HepG2 (cell line): Measurements from ENCODE around the gene PDIA6. TPM values are rescaled to one million over a fixed set of nuclear protein-coding genes. Genes with fewer than 3 reads are reported as not detected.

ENCODE experiments used
- BCLAF1 ChIP-seq: fragments of 450-650 bp; IDR thresholded peaks from 2 replicates; pipeline ENCODE4 v1.6.1; 2017; ENCODE audit warnings: mild to moderate bottlenecking
- HMGXB4 ChIP-seq, 2 experiments: sonication (generic) in 1 of 2; formaldehyde crosslinking in 1 of 2; IDR thresholded peaks; 2 replicates each; pipeline versions ENCODE4 v1.4.0 to v1.6.1; 2018 to 2020; ENCODE audit warnings: missing genetic modification reagents in 2 of 2, borderline replicate concordance in 1 of 2, low read depth in 1 of 2, mild to moderate bottlenecking in 1 of 2, missing biosample characterization in 1 of 2
- MYNN ChIP-seq: sonication (generic); formaldehyde crosslinking; IDR thresholded peaks from 2 replicates; pipeline ENCODE4 v1.4.0; 2020; ENCODE audit warnings: mild to moderate bottlenecking, low read depth, missing genetic modification reagents
- SNAI1 ChIP-seq: sonication (generic); formaldehyde crosslinking; IDR thresholded peaks from 2 replicates; pipeline ENCODE4 v1.5.0; 2020; ENCODE audit warnings: mild to moderate bottlenecking, missing genetic modification reagents, borderline replicate concordance
- ZFP91 ChIP-seq: sonication (generic); formaldehyde crosslinking; IDR thresholded peaks from 2 replicates; pipeline ENCODE4 v1.9.0; 2022; ENCODE audit warnings: missing genetic modification reagents, mild to moderate bottlenecking, borderline replicate concordance
- ZNF326 ChIP-seq: sonication (generic); formaldehyde crosslinking; IDR thresholded peaks from 2 replicates; pipeline ENCODE4 v1.4.0; 2020; ENCODE audit warnings: missing genetic modification reagents, borderline replicate concordance
- ZNF468 ChIP-seq: sonication (generic); formaldehyde crosslinking; IDR thresholded peaks from 2 replicates; pipeline ENCODE4 v1.8.0; 2022; ENCODE audit warnings: mild to moderate bottlenecking, moderate library complexity, missing genetic modification reagents
- ZNF501 ChIP-seq: sonication (generic); formaldehyde crosslinking; IDR thresholded peaks from 2 replicates; pipeline ENCODE4 v1.5.1; 2020; ENCODE audit warnings: mild to moderate bottlenecking, moderate library complexity, missing genetic modification reagents
- ZNF619 ChIP-seq: sonication (generic); formaldehyde crosslinking; IDR thresholded peaks from 2 replicates; pipeline ENCODE4 v1.4.0; 2020; ENCODE audit warnings: mild to moderate bottlenecking, missing genetic modification reagents
- ZNF674 ChIP-seq: sonication (generic); formaldehyde crosslinking; IDR thresholded peaks from 2 replicates; pipeline ENCODE4 v1.5.0; 2020; ENCODE audit warnings: low read depth, mild to moderate bottlenecking, missing genetic modification reagents
- ZSCAN20 ChIP-seq: sonication (generic); formaldehyde crosslinking; IDR thresholded peaks from 2 replicates; pipeline ENCODE4 v1.4.0; 2020; ENCODE audit warnings: missing genetic modification reagents, mild to moderate bottlenecking, borderline replicate concordance
- polyA plus RNA-seq, 8 experiments: library from polyadenylated mRNA; depleted of rRNA in 3 of 8; stranded (reverse) in 7 of 8; unstranded in 1 of 8; fragments of >200 nt; fragmentation: Illumina TruSeq in 4 of 8; extraction: Trizol in 4 of 8; gene quantifications; 2 replicates each; pipeline versions ENCODE4 v1.2.1 to v1.2.3, GENCODE V29; 2011 to 2016; ENCODE audit warnings: low read depth in 4 of 8, missing spikeins in 1 of 8, mixed read lengths in 1 of 8; ENCODE audit not compliant: insufficient read depth in 1 of 8
- total RNA-seq, 5 experiments: library from RNA; depleted of rRNA; stranded (reverse); fragments of >200 nt; fragmentation: Illumina TruSeq; extraction: Trizol; gene quantifications; 2 replicates each; pipeline ENCODE4 v1.2.3, GENCODE V29; 2016; ENCODE audit warnings: low read depth in 1 of 5
- TF ChIP-seq, protein P1 (sequence below): sonication (generic); formaldehyde crosslinking; IDR thresholded peaks from 2 replicates; pipeline ENCODE4 v1.4.0; 2020; ENCODE audit warnings: missing genetic modification reagents
- TF ChIP-seq, protein P2 (sequence below): sonication (generic); formaldehyde crosslinking; IDR thresholded peaks from 2 replicates; pipeline ENCODE4 v1.5.1; 2020; ENCODE audit warnings: missing genetic modification reagents, mild to moderate bottlenecking, borderline replicate concordance

PDIA6 gene
- total and polyA plus RNA-seq, 2 of the 13 experiments (the other 11 are each of a cell fraction or from before 2014, with no cell fraction given) = 586 to 642 TPM

DNA sequence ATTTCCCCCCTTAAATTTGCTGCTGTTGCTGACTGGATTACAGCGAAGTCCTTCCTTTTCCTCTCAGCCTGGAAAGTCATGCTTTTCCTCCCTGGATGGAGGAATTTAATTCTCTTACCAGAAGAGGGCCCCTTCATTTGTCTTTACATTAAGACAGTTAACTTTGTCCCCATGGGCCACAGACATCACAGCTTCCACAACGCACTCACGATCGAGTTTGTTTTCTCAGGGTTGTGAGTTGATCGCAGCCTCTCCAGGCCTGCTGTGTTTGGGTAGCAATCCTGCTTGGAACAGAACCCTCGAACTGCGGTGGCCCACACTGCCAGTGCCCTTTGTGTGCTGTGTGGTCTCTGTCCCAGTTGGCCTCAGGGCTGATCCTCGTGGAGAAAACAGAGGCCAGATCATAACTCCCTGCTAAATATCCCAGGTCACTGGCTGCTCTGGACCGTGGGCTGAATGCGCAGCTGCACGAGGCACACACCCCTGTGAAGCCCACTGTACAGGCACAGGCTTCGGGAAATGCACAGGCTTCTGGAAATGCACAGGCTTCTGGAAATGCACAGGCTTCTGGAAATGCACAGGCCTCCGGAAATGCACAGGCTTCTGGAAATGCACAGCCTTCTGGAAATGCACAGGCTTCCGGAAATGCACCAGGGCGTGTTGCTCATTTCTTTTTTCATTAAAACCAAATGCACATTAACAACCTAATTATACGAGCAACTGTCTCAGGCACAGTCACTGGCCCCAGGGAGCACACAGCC lies 2.2 kb upstream of the PDIA6 start (continued):
- TF ChIP-seq BCLAF1 = no peak
- no peak for TF ChIP-seq ZNF674
- no peak for TF ChIP-seq ZNF326 (CRISPR knock-in tag)
- TF ChIP-seq, protein P1, sequence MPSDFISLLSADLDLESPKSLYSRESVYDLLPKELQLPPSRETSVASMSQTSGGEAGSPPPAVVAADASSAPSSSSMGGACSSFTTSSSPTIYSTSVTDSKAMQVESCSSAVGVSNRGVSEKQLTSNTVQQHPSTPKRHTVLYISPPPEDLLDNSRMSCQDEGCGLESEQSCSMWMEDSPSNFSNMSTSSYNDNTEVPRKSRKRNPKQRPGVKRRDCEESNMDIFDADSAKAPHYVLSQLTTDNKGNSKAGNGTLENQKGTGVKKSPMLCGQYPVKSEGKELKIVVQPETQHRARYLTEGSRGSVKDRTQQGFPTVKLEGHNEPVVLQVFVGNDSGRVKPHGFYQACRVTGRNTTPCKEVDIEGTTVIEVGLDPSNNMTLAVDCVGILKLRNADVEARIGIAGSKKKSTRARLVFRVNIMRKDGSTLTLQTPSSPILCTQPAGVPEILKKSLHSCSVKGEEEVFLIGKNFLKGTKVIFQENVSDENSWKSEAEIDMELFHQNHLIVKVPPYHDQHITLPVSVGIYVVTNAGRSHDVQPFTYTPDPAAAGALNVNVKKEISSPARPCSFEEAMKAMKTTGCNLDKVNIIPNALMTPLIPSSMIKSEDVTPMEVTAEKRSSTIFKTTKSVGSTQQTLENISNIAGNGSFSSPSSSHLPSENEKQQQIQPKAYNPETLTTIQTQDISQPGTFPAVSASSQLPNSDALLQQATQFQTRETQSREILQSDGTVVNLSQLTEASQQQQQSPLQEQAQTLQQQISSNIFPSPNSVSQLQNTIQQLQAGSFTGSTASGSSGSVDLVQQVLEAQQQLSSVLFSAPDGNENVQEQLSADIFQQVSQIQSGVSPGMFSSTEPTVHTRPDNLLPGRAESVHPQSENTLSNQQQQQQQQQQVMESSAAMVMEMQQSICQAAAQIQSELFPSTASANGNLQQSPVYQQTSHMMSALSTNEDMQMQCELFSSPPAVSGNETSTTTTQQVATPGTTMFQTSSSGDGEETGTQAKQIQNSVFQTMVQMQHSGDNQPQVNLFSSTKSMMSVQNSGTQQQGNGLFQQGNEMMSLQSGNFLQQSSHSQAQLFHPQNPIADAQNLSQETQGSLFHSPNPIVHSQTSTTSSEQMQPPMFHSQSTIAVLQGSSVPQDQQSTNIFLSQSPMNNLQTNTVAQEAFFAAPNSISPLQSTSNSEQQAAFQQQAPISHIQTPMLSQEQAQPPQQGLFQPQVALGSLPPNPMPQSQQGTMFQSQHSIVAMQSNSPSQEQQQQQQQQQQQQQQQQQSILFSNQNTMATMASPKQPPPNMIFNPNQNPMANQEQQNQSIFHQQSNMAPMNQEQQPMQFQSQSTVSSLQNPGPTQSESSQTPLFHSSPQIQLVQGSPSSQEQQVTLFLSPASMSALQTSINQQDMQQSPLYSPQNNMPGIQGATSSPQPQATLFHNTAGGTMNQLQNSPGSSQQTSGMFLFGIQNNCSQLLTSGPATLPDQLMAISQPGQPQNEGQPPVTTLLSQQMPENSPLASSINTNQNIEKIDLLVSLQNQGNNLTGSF = 0 out of 2 replicates have a peak, but pooled peaks have one; percentile 44
- TF ChIP-seq HMGXB4 (CRISPR knock-in tag; IDR thresholded peaks at IDR 0.05; ENCODE audit: borderline replicate concordance in 1 of 2, low read depth in 1 of 2) = peak; percentile 60 to 70; a peak in 3 of 4 replicates
- no peak for TF ChIP-seq ZNF619 (CRISPR knock-in tag)
- peak; percentile 35; the same call in 1 of the 2 replicates for TF ChIP-seq SNAI1
- TF ChIP-seq ZSCAN20 (CRISPR knock-in tag) = no peak
- TF ChIP-seq ZNF468 = no peak
- TF ChIP-seq, protein P2, sequence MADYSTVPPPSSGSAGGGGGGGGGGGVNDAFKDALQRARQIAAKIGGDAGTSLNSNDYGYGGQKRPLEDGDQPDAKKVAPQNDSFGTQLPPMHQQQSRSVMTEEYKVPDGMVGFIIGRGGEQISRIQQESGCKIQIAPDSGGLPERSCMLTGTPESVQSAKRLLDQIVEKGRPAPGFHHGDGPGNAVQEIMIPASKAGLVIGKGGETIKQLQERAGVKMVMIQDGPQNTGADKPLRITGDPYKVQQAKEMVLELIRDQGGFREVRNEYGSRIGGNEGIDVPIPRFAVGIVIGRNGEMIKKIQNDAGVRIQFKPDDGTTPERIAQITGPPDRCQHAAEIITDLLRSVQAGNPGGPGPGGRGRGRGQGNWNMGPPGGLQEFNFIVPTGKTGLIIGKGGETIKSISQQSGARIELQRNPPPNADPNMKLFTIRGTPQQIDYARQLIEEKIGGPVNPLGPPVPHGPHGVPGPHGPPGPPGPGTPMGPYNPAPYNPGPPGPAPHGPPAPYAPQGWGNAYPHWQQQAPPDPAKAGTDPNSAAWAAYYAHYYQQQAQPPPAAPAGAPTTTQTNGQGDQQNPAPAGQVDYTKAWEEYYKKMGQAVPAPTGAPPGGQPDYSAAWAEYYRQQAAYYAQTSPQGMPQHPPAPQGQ (CRISPR knock-in tag) = no peak
- TF ChIP-seq ZNF501 = peak; percentile 79; the same call in 1 of the 2 replicates
- TF ChIP-seq MYNN = no peak
- TF ChIP-seq ZFP91 (CRISPR knock-in tag) = peak; percentile 35; the same call in 1 of the 2 replicates
